ENCODE results near the gene RPEL1.

RPEL1 gene

DNA sequence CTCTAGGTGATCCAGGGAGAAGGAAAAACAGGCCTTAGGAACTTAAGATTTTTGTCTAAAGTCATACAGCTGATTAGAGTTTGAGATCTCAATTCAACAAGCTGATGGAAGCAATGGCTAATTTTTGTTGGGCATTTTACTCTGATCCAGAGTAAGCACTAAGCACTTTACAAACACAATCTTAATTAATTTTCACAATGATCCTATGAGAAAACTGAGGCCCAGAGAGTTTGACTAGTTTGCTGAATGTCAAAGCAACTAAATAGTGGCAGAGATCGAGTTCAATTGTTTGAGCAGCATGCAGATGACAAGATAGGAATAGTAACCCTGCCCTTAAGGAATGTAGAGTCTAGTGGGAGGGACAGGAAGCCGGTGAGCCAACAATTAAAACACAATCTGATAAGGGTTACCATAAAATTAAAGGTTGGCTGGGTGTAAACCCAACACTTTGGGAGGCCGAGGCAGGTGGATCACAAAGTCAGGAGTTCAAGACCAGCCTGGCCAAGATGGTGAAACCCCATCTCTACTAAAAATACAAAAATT lies 13.5 kb upstream of the RPEL1 start:
- H3K4me1 ChIP-seq (ENCODE audit: control insufficient read depth, insufficient read depth, low read length): peaks cover 5% of the 10 kb centered on the region
- no peaks in the 10 kb centered on the region for H3K9me3 ChIP-seq (ENCODE audit: control insufficient read depth, low read length)
- no peaks in the 10 kb centered on the region for H3K36me3 ChIP-seq (ENCODE audit: control insufficient read depth, insufficient read depth, low read length)
- H3K4me3 ChIP-seq (ENCODE audit: insufficient read depth, low read depth, low read length): no peak overlapping the region
- no peaks in the 10 kb centered on the region for H3K27me3 ChIP-seq (ENCODE audit: control insufficient read depth, insufficient read depth, low read length, poor library complexity, severe bottlenecking)
- WGBS, 2 experiments: 78 to 88% methylated on average over 3 of the region's 3 CpGs
- H3K27ac ChIP-seq (ENCODE audit: insufficient read depth, low read depth, low read length, poor library complexity, severe bottlenecking): no peak overlapping the region

DNA sequence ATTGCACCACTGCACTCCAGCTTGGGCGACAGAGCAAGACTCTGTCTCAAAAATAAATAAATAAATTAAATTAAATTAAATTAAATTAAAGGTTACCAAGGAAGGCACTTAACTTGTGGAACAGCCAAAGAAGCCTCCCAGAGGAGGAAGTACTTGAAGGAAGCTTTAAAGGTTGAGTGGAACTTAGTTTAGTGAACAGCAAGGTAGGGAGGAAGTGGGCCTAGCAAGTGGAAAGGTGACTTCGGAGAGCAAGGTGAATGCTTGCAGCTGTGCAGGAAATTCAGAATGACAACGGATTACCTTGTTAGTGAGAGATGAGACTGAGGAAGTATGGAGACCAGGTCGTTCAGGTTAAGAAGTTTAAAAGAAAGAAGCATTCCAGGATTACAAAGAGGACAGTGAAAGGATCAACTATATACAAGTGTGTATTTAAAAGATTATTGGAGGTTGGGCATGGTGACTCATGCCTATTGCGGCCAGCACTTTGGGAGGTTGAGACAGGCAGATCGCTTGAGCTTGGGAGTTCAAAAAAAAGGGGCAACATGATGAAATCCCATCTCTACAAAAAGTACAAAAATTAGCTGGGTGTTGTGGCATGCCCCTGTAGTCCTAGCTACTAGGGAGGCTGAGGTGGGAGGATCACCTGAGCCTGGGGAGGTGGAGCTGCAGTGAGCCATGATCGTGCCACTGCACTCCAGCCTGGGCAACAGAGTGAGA lies 12.8 kb upstream of the RPEL1 start:
- H3K27me3 ChIP-seq (ENCODE audit: control insufficient read depth, insufficient read depth, low read length, poor library complexity, severe bottlenecking): no peaks in the 10 kb centered on the region
- H3K9me3 ChIP-seq (ENCODE audit: control insufficient read depth, low read length): no peaks in the 10 kb centered on the region
- H3K27ac ChIP-seq (ENCODE audit: insufficient read depth, low read depth, low read length, poor library complexity, severe bottlenecking): no peak overlapping the region
- H3K4me1 ChIP-seq (ENCODE audit: control insufficient read depth, insufficient read depth, low read length): peaks cover 5% of the 10 kb centered on the region
- no peak overlapping the region for H3K4me3 ChIP-seq (ENCODE audit: insufficient read depth, low read depth, low read length)
- WGBS, 2 experiments: 75 to 81% methylated on average over 5 to 6 of the region's 7 CpGs
- H3K36me3 ChIP-seq (ENCODE audit: control insufficient read depth, insufficient read depth, low read length): no peaks in the 10 kb centered on the region

DNA sequence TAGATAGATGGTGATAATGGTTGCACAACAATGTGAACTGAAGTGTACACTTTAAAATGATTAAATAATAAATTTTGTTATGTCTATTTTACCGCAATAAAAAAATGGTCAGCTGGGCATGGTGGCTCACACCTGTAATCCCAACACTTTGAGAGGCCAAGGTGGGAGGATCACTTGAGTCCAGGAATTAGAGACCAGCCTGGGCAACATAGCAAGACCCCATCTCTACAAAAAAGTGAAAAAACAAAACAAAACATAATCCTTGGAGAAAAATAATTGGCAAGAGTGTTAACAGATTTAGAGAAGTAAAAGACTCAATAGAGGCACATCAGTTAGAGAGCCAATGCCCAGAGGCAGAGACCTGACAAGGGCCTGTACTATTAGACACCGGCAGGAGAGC lies 9.9 kb upstream of the RPEL1 start:
- H3K27me3 ChIP-seq (ENCODE audit: control insufficient read depth, insufficient read depth, low read length, poor library complexity, severe bottlenecking): no peaks in the 10 kb centered on the region
- 91 to 97% methylated on average over 2 of the region's 2 CpGs for WGBS, 2 experiments
- no peaks in the 10 kb centered on the region for H3K36me3 ChIP-seq (ENCODE audit: control insufficient read depth, insufficient read depth, low read length)
- H3K4me3 ChIP-seq (ENCODE audit: insufficient read depth, low read depth, low read length): no peak overlapping the region
- H3K4me1 ChIP-seq (ENCODE audit: control insufficient read depth, insufficient read depth, low read length): peaks cover 3% of the 10 kb centered on the region
- H3K9me3 ChIP-seq (ENCODE audit: control insufficient read depth, low read length): no peaks in the 10 kb centered on the region
- no peak overlapping the region for H3K27ac ChIP-seq (ENCODE audit: insufficient read depth, low read depth, low read length, poor library complexity, severe bottlenecking)

DNA sequence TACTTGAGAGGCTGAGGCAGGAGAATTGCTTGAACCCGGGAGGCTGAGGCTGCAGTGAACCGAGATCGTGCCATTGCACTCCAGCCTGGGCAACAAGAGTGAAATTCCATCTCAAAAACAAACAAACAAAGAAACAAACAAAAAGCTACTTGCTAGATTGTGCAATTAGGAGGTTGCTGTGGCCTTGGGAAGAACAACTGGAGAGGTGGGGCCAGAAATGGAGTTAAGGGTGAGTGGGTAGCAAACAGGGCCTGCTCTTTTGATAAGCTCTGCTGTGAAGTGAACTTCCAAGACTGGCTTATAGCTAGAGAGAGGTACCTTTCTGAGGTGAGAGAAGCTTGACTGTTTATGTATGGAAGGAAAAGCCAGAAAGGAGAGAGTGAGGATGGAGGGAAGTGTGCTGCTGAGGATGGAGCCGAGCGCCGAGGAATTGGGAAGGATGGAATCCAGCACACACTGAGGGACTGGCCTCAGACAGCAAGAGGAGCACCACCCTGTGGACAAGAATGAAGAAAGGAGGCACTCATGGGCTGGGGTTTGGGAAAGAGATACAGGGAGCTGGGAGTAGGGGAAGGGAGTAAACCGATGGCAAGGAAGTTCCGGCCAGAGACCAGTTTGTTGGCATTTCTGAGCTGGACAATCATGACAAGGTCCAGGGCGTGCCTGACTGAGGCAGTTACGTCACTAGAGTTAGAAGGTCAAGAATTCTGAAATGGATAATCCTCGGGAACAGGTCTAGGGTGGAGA lies 7.0 kb upstream of the RPEL1 start:
- Histone ChIP-seq H3K27me3 (ENCODE audit: control insufficient read depth, insufficient read depth, low read length, poor library complexity, severe bottlenecking) (no peaks in the 10 kb centered on the region), H3K36me3 (ENCODE audit: control insufficient read depth, insufficient read depth, low read length) (no peaks in the 10 kb centered on the region), H3K9me3 (ENCODE audit: control insufficient read depth, low read length) (no peaks in the 10 kb centered on the region), H3K27ac (ENCODE audit: insufficient read depth, low read depth, low read length, poor library complexity, severe bottlenecking) (no peak overlapping the region), H3K4me1 (ENCODE audit: control insufficient read depth, insufficient read depth, low read length) (peaks cover 10% of the 10 kb centered on the region), H3K4me3 (ENCODE audit: insufficient read depth, low read depth, low read length) (no peak overlapping the region)
- 83 to 84% methylated on average over 11 of the region's 11 CpGs for WGBS, 2 experiments

- Histone ChIP-seq H3K4me1 (ENCODE audit: control insufficient read depth, insufficient read depth, low read length) (peaks cover 10% of the 10 kb centered on the region), H3K4me3 (ENCODE audit: insufficient read depth, low read depth, low read length) (no peak overlapping the region), H3K36me3 (ENCODE audit: control insufficient read depth, insufficient read depth, low read length) (no peaks in the 10 kb centered on the region), H3K27ac (ENCODE audit: insufficient read depth, low read depth, low read length, poor library complexity, severe bottlenecking) (no peak overlapping the region), H3K27me3 (ENCODE audit: control insufficient read depth, insufficient read depth, low read length, poor library complexity, severe bottlenecking) (no peaks in the 10 kb centered on the region), H3K9me3 (ENCODE audit: control insufficient read depth, low read length) (no peaks in the 10 kb centered on the region)
- WGBS, 2 experiments: 58 to 59% methylated on average over 7 of the region's 7 CpGs
Observed at GRCh38 chr10:103241262-103242011, 4.2 kb upstream of the RPEL1 start.

DNA sequence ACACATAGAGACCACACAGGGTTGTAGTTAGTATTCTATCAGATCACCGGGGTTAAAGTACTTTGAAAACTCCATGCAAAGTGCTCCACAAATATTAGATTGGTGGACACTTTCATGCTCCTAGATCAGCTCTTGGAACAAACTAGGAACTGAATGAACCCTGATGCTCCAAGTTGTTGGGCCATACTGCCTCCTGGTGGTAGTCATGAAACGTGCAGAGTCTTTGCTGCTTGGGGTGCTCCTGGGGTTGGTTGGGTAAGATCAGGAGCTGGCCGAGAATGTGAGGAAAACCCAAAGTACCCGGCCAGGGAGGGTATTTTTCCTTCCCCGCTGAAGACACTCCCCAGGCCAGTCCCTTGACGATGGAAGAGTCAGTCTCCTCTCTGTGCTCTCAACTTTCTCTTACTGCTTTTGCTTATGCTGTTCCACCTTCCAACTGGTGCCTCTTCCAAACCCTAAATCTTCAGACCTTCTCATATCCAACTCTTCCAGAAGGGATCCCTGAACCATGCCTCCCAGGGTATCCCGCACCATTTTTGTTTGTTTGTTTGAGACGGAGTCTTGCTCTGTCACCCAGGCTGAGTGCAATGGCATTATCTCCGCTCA lies 918 bp upstream of the RPEL1 start:
- 42 to 44% methylated on average over 9 of the region's 9 CpGs for WGBS, 2 experiments
- no peak overlapping the region for H3K4me3 ChIP-seq (ENCODE audit: insufficient read depth, low read depth, low read length)
- no peaks in the 10 kb centered on the region for H3K9me3 ChIP-seq (ENCODE audit: control insufficient read depth, low read length)
- H3K4me1 ChIP-seq (ENCODE audit: control insufficient read depth, insufficient read depth, low read length): peaks cover 10% of the 10 kb centered on the region
- H3K27ac ChIP-seq (ENCODE audit: insufficient read depth, low read depth, low read length, poor library complexity, severe bottlenecking): no peak overlapping the region
- H3K27me3 ChIP-seq (ENCODE audit: control insufficient read depth, insufficient read depth, low read length, poor library complexity, severe bottlenecking): no peaks in the 10 kb centered on the region
- no peaks in the 10 kb centered on the region for H3K36me3 ChIP-seq (ENCODE audit: control insufficient read depth, insufficient read depth, low read length)

DNA sequence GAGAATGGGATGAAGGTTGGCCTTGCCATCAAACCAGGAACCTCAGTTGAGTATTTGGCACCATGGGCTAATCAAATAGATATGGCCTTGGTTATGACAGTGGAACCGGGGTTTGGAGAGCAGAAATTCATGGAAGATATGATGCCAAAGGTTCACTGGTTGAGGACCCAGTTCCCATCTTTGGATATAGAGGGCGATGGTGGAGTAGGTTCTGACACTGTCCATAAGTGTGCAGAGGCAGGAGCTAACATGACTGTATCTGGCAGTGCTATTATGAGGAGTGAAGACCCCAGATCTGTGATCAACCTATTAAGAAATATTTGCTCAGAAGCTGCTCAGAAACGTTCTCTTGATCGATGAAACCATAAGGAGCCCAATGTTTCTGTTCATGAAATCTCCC lies 637 bp downstream of the RPEL1 start:
- Histone ChIP-seq H3K9me3 (ENCODE audit: control insufficient read depth, low read length) (no peaks in the 10 kb centered on the region), H3K27me3 (ENCODE audit: control insufficient read depth, insufficient read depth, low read length, poor library complexity, severe bottlenecking) (no peaks in the 10 kb centered on the region), H3K4me1 (ENCODE audit: control insufficient read depth, insufficient read depth, low read length) (peaks cover 6% of the 10 kb centered on the region), H3K4me3 (ENCODE audit: insufficient read depth, low read depth, low read length) (no peak overlapping the region), H3K27ac (ENCODE audit: insufficient read depth, low read depth, low read length, poor library complexity, severe bottlenecking) (no peak overlapping the region), H3K36me3 (ENCODE audit: control insufficient read depth, insufficient read depth, low read length) (no peaks in the 10 kb centered on the region)
- 86 to 87% methylated on average over 4 of the region's 4 CpGs for WGBS, 2 experiments

DNA sequence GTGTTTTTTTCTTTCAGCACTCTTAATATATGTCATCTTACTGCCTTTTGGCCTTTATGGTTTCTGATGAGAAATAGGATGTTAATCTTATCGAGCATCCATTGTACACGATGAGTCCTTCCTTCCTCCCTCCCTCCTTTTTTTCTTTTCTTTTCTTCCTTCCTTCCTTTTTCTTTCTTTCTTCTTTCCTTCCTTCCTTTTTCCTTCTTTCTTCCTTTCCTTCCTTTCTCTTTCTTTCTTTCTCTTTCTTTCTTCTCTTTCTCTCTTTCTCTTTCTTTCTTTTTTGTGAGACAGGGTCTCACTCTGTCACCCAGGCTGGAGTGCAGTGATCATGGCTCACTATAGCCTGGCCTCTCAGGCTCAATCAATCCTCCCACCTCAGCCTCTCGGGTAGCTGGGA lies 8.4 kb downstream of the RPEL1 start:
- Histone ChIP-seq H3K4me3 (ENCODE audit: insufficient read depth, low read depth, low read length) (no peak overlapping the region), H3K27me3 (ENCODE audit: control insufficient read depth, insufficient read depth, low read length, poor library complexity, severe bottlenecking) (no peaks in the 10 kb centered on the region), H3K4me1 (ENCODE audit: control insufficient read depth, insufficient read depth, low read length) (no peaks in the 10 kb centered on the region), H3K9me3 (ENCODE audit: control insufficient read depth, low read length) (no peaks in the 10 kb centered on the region), H3K27ac (ENCODE audit: insufficient read depth, low read depth, low read length, poor library complexity, severe bottlenecking) (no peak overlapping the region), H3K36me3 (ENCODE audit: control insufficient read depth, insufficient read depth, low read length) (no peaks in the 10 kb centered on the region)
- WGBS, 2 experiments: 88 to 92% methylated on average over 3 of the region's 3 CpGs

DNA sequence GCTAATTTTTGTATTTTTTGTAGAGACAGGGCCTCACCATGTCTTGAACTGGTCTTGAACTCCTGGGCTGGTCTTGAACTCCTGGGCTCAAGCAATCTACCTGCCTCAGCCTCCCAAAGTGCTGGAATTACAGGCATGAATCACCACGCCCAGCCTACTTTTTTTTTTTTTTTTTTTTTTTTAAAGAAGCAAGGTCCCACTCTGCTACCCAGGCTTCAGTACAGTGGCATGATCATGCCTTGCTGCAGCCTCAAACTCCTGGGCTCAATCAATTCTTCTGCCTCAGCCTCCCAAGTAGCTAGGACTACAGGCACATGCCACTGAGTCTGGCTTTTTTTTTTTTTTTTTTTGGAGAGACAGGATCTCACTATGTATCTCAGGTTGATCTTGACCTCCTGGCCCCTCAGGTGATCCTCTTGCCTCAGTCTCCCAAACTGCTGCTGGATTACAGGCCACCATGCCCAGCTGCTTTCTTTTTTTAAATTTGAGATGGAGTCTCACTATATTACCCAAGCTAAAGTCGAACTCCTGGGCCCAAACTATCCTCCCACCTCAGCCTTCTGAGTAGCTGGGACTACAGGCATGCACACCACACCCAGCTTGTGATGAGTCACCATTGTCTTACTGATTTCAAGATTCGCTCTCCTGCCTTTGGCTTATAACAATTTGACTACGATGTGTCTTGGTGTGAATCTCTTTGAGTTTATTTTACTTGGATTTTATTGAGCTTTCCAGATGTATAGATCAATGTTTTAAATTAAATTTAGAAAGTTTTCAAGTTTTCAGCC lies 9.0 kb downstream of the RPEL1 start:
- H3K27me3 ChIP-seq (ENCODE audit: control insufficient read depth, insufficient read depth, low read length, poor library complexity, severe bottlenecking): no peaks in the 10 kb centered on the region
- no peak overlapping the region for H3K4me3 ChIP-seq (ENCODE audit: insufficient read depth, low read depth, low read length)
- H3K9me3 ChIP-seq (ENCODE audit: control insufficient read depth, low read length): no peaks in the 10 kb centered on the region
- no peaks in the 10 kb centered on the region for H3K36me3 ChIP-seq (ENCODE audit: control insufficient read depth, insufficient read depth, low read length)
- H3K4me1 ChIP-seq (ENCODE audit: control insufficient read depth, insufficient read depth, low read length): no peaks in the 10 kb centered on the region
- WGBS, 2 experiments: 67 to 80% methylated on average over 4 of the region's 4 CpGs
- no peak overlapping the region for H3K27ac ChIP-seq (ENCODE audit: insufficient read depth, low read depth, low read length, poor library complexity, severe bottlenecking)
